Activated CD4-positive, alpha-beta T cell treated with anti-CD3 and anti-CD28 coated beads, Interleukin-2, amount 10 ng/mL, durations not matched to agents 24 days and 14 days (primary cell): ENCODE measurements around the gene VWA5B2. TPM values are rescaled to one million over a fixed set of nuclear protein-coding genes. Genes with fewer than 3 reads are reported as not detected.
"Not testable (repeated sequence)": the region's sequence is repeated elsewhere in the genome, so short reads cannot be mapped to it uniquely, and the experiment has no call there.

Source experiments
- DNase-seq: peaks from one replicate; pipeline ENCODE4 v3.0.0; 2022
- H3K27ac Mint-ChIP-seq: one replicate; pipeline ENCODE4 v1.8.0; 2022; ENCODE audit warnings: mild to moderate bottlenecking, mixed read lengths
- H3K27me3 Mint-ChIP-seq: one replicate; pipeline ENCODE4 v1.8.0; 2022; ENCODE audit warnings: mixed read lengths
- H3K36me3 Mint-ChIP-seq: one replicate; pipeline ENCODE4 v1.8.0; 2022; ENCODE audit warnings: low read depth, mild to moderate bottlenecking, mixed read lengths
- H3K4me1 Mint-ChIP-seq: one replicate; pipeline ENCODE4 v1.8.0; 2021; ENCODE audit warnings: mixed read lengths
- H3K4me3 Mint-ChIP-seq: one replicate; pipeline ENCODE4 v1.8.0; 2022; ENCODE audit warnings: mild to moderate bottlenecking, moderate library complexity, mixed read lengths
- H3K9me3 Mint-ChIP-seq: one replicate; pipeline ENCODE4 v1.8.0; 2021; ENCODE audit warnings: mixed read lengths
- intact Hi-C: fragments of 100-400 bp; cut with micrococcal nuclease; formaldehyde crosslinking; loops from one replicate; pipeline ENCODE4 v1.15.1; 2023
- total RNA-seq: library from RNA; stranded (reverse); gene quantifications from 2 replicates; pipeline ENCODE4 v1.2.3, GENCODE V29; 2022

Gene VWA5B2
- total RNA-seq, 1 donor from 2014 or later = not detected

DNA sequence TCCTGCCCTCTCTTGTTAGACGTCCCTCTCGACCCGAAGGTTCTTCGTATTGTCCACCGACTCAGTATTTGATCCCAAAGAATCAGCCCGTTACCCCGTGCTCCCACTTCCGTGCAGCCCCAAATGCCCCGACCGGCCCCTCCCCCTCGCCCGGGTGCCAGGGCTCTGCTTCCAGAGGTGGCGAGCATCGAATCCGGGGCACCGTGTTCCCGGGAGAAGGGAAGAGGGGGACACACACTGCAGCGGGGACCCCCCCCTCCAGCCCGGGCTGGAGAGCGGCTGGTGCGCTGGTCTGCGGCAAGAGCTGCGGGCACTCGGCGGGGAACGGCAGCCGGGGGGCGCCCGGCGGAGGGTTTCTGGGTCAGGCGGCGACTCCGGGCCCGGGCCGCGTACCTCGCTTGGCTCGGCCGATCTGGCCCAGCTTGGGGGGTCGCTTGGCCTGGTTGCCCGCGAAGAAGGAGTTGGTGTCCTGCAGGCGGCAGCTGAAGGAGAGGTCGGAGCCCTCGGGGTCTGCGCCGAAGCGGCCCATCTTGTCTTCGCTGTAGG, 31.4 kb downstream of the VWA5B2 start:
- Mint-ChIP-seq H3K4me3 (peak overlapping the region; percentile 87), H3K36me3 (peaks cover 23% of the 10 kb centered on the region), H3K27me3 (peaks cover 44% of the 10 kb centered on the region), H3K4me1 (peaks cover 19% of the 10 kb centered on the region), H3K9me3 (no peaks in the 10 kb centered on the region), H3K27ac (peak overlapping the region; percentile 57)
- intact Hi-C loops = loop anchor here (1.0 kb wide), 1 partner anchor 10 kb away; no protein-coding TSS in a partner anchor
- DNase-seq = peak; percentile 64

DNA sequence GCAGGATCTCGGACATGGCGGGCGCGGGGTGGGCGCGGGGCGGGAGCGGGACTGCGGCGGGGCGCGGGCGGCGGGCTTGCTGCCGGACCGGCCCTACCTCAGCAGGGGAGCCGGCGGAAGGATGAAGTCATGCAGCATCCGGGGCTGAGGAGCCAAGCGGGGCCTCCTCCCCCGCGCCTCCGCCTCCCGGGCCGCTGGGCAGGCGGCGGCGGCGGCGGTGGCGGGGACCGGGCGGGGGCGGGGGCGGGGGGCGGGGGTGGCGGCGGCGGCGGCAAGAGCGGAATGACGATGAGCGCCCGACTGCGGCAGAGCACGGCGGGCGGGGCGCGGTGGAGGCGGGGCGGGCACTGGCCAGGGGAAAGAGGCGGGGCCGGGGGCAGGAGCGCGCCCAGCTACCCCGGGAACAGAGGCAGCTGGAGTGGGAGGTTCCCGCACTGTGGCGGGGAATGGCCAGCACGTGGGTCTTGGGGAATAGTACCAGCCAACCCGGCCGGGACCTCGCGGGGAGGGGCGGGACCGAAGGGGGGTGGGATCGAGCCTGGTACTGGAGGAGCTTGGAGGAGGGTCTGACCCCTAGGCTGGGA, 32.0 kb downstream of the VWA5B2 start, which contains the start of gene CAMK2N2:
TSS of gene CAMK2N2 (minus strand) at position 284 of the 584 bp plus-strand sequence. CDS start at position 16, 268 bp downstream.
- H3K27me3 Mint-ChIP-seq = peaks cover 45% of the 10 kb centered on the region
- peak within 1 kb of the TSS; percentile 87 for H3K4me3 Mint-ChIP-seq
- H3K36me3 Mint-ChIP-seq = peaks cover 23% of the 10 kb centered on the region
- peak; percentile 88 for DNase-seq
- intact Hi-C loops = no loop called here
- peak within 1 kb of the TSS; percentile 57 for H3K27ac Mint-ChIP-seq
- H3K9me3 Mint-ChIP-seq = no peaks in the 10 kb centered on the region
- peaks cover 18% of the 10 kb centered on the region for H3K4me1 Mint-ChIP-seq

DNA sequence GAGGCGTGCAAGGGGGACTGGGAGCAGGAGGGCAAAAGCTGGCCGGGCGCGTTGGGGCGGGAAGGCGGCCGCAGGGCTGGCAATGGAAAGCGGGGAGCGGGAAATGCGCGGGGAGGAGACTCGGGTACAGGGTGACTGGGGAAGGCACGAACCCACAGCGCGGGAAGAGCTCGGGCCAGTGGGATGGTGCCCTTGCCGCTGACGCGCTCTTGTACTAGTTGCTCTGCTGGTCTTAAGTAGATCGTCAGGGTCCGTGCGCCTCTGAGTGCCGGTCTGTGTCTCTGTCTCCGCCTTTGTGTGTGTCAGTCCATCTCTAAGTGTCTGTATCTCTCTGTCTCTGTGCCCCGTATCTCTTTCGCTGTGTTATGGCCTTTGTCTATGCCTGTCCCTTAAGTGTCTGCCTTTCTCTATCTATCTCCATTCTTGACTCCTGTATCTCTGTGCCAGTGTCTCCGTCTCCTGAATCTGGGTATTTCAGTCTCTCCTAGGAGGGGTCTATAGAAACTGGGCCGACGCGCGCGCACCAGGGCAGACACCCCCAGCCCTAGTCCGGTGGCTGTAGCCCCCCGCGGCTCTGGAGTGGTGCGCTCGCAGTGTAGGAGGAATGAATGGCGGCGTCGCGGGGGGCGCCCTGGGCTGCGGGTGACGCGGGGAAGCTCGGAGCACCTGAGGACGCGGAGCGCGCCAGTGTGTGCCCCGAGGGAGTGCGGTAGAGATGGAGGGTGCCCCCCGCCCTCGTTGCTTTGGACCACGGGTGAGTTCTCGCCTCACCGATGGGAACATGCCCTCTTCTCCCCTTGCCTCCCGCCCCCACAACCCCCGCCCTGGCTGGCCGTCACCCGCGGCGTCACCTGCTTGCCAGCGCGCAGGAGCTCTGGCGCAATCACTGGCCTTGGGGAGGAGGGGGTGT, 32.7 kb downstream of the VWA5B2 start:
- intact Hi-C loops = no loop called here
- peak overlapping the region; percentile 4 for H3K27ac Mint-ChIP-seq
- peak; percentile 75 for DNase-seq
- peaks cover 46% of the 10 kb centered on the region for H3K27me3 Mint-ChIP-seq
- H3K9me3 Mint-ChIP-seq = no peaks in the 10 kb centered on the region
- H3K36me3 Mint-ChIP-seq = peaks cover 23% of the 10 kb centered on the region
- peak overlapping the region; percentile 87 for H3K4me3 Mint-ChIP-seq
- peaks cover 18% of the 10 kb centered on the region for H3K4me1 Mint-ChIP-seq

DNA sequence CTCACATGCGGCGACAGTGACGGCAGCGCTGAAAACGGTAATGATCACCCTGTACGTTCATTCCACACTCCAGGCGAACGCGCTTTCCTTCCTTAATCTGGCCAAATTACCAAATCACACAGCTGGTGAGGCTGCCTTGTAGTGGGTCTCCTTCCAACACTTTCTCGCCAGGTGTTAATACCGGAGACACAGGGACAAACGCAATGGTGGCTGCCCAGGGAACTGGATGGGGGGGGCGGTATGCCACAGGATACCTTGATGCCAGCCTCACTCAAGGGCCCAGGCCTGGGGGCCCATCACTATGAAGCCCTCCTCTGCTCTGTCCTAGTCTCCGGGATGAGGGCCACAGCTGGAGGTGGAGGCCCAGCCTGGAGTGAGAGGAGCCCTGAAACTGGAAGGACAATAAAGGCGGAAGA, 33.4 kb downstream of the VWA5B2 start:
- peaks cover 53% of the 10 kb centered on the region for H3K27me3 Mint-ChIP-seq
- H3K27ac Mint-ChIP-seq = peak overlapping the region; percentile 17

DNA sequence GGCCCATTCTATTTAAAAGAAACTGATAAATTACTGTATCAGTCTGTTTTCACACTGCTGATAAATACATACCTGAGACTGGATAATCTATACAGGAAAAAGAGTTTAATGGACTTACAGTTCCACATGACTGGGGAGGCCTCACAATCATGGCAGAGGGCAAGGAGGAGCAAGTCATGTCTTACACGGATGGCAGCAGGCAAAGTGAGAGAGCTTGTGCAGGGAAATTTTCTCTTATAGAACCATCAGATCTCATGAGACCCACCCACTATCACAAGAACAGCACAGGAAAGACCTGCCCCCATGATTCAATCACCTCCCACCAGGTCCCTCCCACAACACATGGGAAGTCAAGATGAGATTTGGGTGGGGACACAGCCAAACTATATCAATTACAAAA, 37.9 kb downstream of the VWA5B2 start:
- H3K27ac Mint-ChIP-seq, intact Hi-C loops, H3K4me3 Mint-ChIP-seq, H3K4me1 Mint-ChIP-seq, H3K9me3 Mint-ChIP-seq, H3K36me3 Mint-ChIP-seq, DNase-seq: not testable (repeated sequence)
- peaks cover 39% of the 10 kb centered on the region for H3K27me3 Mint-ChIP-seq

More for the DNA sequence above, 33.4 kb downstream of the VWA5B2 start:
- Mint-ChIP-seq H3K36me3 (peaks cover 22% of the 10 kb centered on the region), H3K4me1 (peaks cover 18% of the 10 kb centered on the region), H3K4me3 (peak overlapping the region; percentile 87), H3K9me3 (no peaks in the 10 kb centered on the region)
- DNase-seq = no peak
- intact Hi-C loops = no loop called here

DNA sequence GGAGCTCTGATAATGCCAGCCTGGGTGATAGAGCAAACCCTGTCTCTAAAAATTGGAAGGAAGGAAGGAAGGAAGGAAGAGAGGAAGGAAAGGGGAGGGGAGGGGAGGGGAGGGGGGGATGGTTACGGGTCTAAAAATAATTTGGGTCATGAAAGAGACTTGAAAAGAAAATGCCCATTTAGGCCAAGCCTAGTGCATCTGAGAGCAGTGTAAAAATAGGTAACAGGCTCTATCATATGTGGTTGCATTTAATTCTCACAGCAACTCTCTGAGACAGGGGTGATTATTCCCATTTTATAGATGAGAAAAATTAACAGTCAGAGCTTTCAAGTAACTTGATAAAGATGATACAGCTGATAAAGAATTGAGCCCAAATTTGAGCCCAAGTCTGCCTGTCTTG, 42.9 kb downstream of the VWA5B2 start:
- H3K36me3 Mint-ChIP-seq = no peaks in the 10 kb centered on the region
- H3K27me3 Mint-ChIP-seq = peaks cover 41% of the 10 kb centered on the region
- H3K4me1 Mint-ChIP-seq = peaks cover 3% of the 10 kb centered on the region
- H3K4me3 Mint-ChIP-seq = no peak overlapping the region
- intact Hi-C loops = no loop called here
- no peaks in the 10 kb centered on the region for H3K9me3 Mint-ChIP-seq
- H3K27ac Mint-ChIP-seq = no peak overlapping the region
- DNase-seq = no peak

DNA sequence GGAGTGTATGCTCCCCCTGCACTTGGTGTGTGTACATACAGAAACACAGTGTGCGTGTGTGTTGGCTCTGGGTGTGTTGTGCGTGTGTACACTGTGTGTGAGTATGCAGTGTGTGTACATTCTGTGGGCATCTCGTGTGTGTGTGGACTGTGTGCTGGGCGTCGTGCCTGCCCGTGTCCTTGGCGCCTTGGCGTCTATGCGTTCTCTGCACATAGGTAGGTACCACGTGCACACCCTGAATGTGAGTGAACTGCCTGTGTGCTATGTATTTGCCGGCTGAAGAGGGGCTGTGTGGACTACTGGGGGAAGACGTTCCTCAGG, 46.0 kb downstream of the VWA5B2 start:
- H3K27ac Mint-ChIP-seq = peak overlapping the region; percentile 70
- H3K4me3 Mint-ChIP-seq = no peak overlapping the region
- no peak for DNase-seq
- no peaks in the 10 kb centered on the region for H3K36me3 Mint-ChIP-seq
- intact Hi-C loops = no loop called here
- peaks cover 3% of the 10 kb centered on the region for H3K4me1 Mint-ChIP-seq
- no peaks in the 10 kb centered on the region for H3K9me3 Mint-ChIP-seq
- peaks cover 48% of the 10 kb centered on the region for H3K27me3 Mint-ChIP-seq

DNA sequence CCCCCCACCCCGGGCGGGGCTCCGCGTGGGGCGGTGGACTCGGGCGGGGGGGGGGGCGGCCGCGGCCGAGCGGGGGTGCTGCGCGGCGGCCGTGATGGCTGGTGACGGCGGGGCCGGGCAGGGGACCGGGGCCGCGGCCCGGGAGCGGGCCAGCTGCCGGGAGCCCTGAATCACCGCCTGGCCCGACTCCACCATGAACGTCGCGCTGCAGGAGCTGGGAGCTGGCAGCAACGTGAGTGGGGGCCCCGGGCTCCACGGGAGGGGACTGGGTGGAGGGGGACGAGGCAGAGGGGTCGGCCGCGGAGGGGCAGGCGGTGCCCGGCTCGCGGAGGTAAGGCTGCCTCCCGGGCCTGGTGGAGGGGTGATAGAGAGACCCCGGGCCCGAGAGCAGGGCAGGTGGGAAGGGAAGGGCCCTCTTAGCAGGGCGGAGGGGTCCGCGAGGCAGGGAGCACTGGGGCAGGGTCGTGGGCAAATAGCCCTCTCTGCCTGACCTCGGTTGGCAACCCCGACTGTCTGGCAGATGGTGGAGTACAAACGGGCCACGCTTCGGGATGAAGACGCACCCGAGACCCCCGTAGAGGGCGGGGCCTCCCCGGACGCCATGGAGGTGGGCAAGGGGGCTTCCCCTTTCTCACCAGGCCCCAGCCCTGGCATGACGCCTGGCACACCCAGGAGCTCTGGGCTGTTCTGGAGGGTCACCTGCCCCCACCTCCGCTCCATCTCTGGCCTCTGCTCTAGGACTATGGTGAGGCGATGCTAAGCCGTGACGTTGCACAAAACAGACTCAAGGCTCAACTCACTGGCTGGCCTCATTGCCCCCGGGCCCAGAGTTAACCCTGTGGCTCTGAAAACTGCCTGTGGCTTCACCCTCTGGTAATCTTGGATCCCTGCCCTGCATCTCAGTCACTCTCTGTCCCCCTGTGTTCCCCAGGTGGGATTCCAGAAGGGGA, 46.9 kb downstream of the VWA5B2 start, which contains the start of gene ECE2:
TSS of gene ECE2 (plus strand) at position 62 of the 950 bp plus-strand sequence. CDS start at position 194, 132 bp downstream.
- Mint-ChIP-seq H3K27me3 (peaks cover 48% of the 10 kb centered on the region), H3K4me1 (peaks cover 3% of the 10 kb centered on the region), H3K9me3 (no peaks in the 10 kb centered on the region), H3K36me3 (no peaks in the 10 kb centered on the region), H3K27ac (peak within 1 kb of the TSS; percentile 70), H3K4me3 (no peak within 1 kb of the TSS)
- intact Hi-C loops = no loop called here
- DNase-seq = no peak

DNA sequence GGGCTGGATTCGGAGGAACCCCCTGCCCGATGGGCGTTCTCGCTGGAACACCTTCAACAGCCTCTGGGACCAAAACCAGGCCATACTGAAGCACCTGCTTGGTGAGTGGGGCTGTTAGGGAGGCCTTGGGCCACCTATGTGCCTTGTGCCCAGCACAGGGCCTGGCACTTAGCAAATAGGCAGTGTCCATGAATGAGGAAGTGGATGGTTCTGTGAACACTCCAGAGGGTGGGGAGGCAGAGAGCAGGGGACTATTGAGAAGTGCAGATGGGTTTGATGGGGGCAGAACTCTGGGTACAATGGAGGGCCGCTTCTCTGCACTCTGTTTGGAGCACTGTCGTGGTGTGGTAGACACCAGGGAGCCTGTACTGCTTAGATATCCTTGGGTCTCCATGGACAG, 48.0 kb downstream of the VWA5B2 start:
- DNase-seq = no peak
- intact Hi-C loops = no loop called here
- Mint-ChIP-seq H3K4me3 (no peak overlapping the region), H3K4me1 (peaks cover 3% of the 10 kb centered on the region), H3K9me3 (no peaks in the 10 kb centered on the region), H3K36me3 (no peaks in the 10 kb centered on the region), H3K27me3 (peaks cover 44% of the 10 kb centered on the region), H3K27ac (no peak overlapping the region)

DNA sequence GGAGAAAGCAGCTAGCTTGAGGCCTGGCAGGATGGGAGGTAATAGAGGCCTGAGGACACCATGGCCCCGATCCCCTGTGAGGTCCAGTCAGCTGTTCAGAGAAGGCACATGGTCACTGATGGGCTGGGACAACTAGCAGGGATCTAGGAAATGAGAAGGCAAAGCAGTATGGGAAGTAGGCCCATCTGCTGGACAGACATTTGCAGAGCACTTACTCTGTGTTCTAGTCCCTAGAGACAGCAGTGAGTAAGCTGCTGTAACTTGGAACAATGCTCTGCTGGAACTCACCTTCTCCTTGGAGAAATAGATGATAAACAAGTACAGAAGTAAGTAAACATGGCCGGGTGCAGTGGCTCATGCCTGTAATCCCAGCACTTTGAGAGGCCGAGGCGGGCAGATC, 53.6 kb downstream of the VWA5B2 start:
- Mint-ChIP-seq H3K36me3 (no peaks in the 10 kb centered on the region), H3K27ac (no peak overlapping the region), H3K4me3 (no peak overlapping the region), H3K4me1 (no peaks in the 10 kb centered on the region), H3K27me3 (peaks cover 21% of the 10 kb centered on the region), H3K9me3 (no peaks in the 10 kb centered on the region)
- no peak for DNase-seq
- intact Hi-C loops = no loop called here

DNA sequence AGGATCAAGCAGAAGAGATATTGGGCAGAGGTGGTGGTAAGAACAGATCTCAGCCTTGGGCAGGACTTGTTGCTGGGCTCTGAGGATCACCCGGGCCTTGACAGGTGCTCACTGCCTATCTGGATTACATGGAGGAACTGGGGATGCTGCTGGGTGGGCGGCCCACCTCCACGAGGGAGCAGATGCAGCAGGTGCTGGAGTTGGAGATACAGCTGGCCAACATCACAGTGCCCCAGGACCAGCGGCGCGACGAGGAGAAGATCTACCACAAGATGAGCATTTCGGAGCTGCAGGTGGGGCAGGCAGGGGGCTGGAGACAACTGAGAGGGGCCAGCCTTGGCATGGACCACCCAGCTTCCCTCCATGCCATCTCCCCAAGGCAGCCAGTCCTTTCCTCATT, 54.3 kb downstream of the VWA5B2 start:
- Mint-ChIP-seq H3K4me3 (no peak overlapping the region), H3K27me3 (peaks cover 22% of the 10 kb centered on the region), H3K9me3 (no peaks in the 10 kb centered on the region), H3K27ac (no peak overlapping the region), H3K4me1 (no peaks in the 10 kb centered on the region), H3K36me3 (no peaks in the 10 kb centered on the region)
- DNase-seq = no peak
- intact Hi-C loops = no loop called here

DNA sequence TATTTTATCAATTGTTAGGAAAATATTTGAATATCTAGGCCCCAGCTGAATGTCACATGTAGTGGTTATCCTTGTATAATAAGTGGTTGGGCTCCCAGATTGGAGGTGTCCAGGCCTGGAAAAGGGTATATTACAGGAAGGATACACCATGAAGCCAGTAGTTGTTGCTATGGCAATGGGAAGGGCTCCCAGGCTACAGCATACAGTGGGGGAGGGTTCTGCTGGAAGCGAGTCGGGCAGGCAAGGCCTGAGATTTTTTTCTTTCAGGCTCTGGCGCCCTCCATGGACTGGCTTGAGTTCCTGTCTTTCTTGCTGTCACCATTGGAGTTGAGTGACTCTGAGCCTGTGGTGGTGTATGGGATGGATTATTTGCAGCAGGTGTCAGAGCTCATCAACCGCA, 55.3 kb downstream of the VWA5B2 start:
- Mint-ChIP-seq H3K4me3 (no peak overlapping the region), H3K9me3 (no peaks in the 10 kb centered on the region), H3K36me3 (no peaks in the 10 kb centered on the region), H3K27me3 (peaks cover 18% of the 10 kb centered on the region), H3K4me1 (peaks cover 5% of the 10 kb centered on the region), H3K27ac (no peak overlapping the region)
- DNase-seq = peak; percentile 74
- intact Hi-C loops = loop anchor here (5.0 kb wide), 1 partner anchor 137 kb away; no protein-coding TSS in a partner anchor

DNA sequence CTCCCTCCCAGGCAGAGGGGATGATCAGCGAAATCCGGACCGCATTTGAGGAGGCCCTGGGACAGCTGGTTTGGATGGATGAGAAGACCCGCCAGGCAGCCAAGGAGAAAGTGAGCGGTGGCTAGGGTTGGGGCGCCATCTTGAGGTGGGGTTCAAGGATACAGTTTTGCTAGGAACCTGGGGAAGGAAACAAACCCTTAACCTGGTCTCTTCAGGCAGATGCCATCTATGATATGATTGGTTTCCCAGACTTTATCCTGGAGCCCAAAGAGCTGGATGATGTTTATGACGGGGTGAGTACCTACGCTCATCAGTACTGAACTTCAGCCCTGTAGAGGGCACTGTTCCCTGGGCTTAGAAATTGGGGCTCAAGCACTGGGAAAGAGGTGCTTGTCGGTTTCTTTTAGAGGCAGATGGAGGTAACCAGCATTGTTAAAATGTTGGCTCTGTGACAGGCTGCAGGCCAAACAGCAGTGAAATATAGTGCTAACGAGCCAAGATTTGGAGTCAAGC, 60.1 kb downstream of the VWA5B2 start:
- DNase-seq = peak; percentile 89
- intact Hi-C loops = loop anchor here (1.0 to 5.0 kb wide), 4 partner anchors 41 to 394 kb away; partner anchors contain the start of genes ALG3 and EEF1AKMT4
- H3K27ac Mint-ChIP-seq = no peak overlapping the region
- peaks cover 5% of the 10 kb centered on the region for H3K4me1 Mint-ChIP-seq
- H3K36me3 Mint-ChIP-seq = no peaks in the 10 kb centered on the region
- no peak overlapping the region for H3K4me3 Mint-ChIP-seq
- H3K9me3 Mint-ChIP-seq = no peaks in the 10 kb centered on the region
- peaks cover 15% of the 10 kb centered on the region for H3K27me3 Mint-ChIP-seq
